ENCODE results near the gene FAM72D. TPM values are rescaled to one million over a fixed set of nuclear protein-coding genes. Genes with fewer than 3 reads are reported as not detected.
"Not testable (repeated sequence)": the region's sequence is repeated elsewhere in the genome, so short reads cannot be mapped to it uniquely, and the experiment has no call there.

FAM72D gene
- polyA plus RNA-seq, 3 donors, result 0.48 to 1.2 (median 0.79) TPM

- DNase-seq; H3K27ac ChIP-seq (ENCODE audit: low read depth in 1 of 2, low read length in 2 of 2); H3K27me3 ChIP-seq (ENCODE audit: control insufficient read depth in 2 of 2, insufficient read depth in 2 of 2, low read length in 2 of 2); H3K4me1 Mint-ChIP-seq; H3K4me3 Mint-ChIP-seq; H3K27me3 Mint-ChIP-seq (ENCODE audit: low read depth in 3 of 3); H3K9me3 ChIP-seq (replicated peaks in 1 of 2; ENCODE audit: control insufficient read depth in 1 of 2, insufficient read depth in 1 of 2, low read length in 2 of 2); H3K9me3 Mint-ChIP-seq; H3K36me3 Mint-ChIP-seq; H4K20me1 ChIP-seq (ENCODE audit: insufficient read depth, low read length); H3K4me2 ChIP-seq (replicated peaks; ENCODE audit: extremely low read depth, low read length, poor library complexity, severe bottlenecking); H3K79me2 ChIP-seq (ENCODE audit: insufficient read depth, low read length); H2AFZ ChIP-seq (ENCODE audit: insufficient read depth, low read depth, low read length, poor library complexity, severe bottlenecking); H3K9ac ChIP-seq (ENCODE audit: insufficient read depth, low read length, poor library complexity, severe bottlenecking); H3K27ac Mint-ChIP-seq; intact Hi-C loops (cut with micrococcal nuclease); H3K4me3 ChIP-seq (replicated peaks in 1 of 3; ENCODE audit: low read depth in 2 of 3, low read length in 3 of 3); H3K4me1 ChIP-seq (ENCODE audit: control insufficient read depth in 1 of 2, insufficient read depth in 2 of 2, low read length in 2 of 2); H3K36me3 ChIP-seq (replicated peaks in 1 of 2; ENCODE audit: control insufficient read depth in 1 of 2, insufficient read depth in 2 of 2, low read length in 2 of 2): not testable (repeated sequence)
- no CpG with 5 or more reads among the region's 3 CpGs for WGBS (ENCODE audit: insufficient coverage)
Observed at GRCh38 chr1:145112703-145113102, 16.9 kb downstream of the FAM72D start.

- H3K4me2 ChIP-seq (replicated peaks; ENCODE audit: extremely low read depth, low read length, poor library complexity, severe bottlenecking); H3K4me3 ChIP-seq (replicated peaks in 1 of 3; ENCODE audit: low read depth in 2 of 3, low read length in 3 of 3); H4K20me1 ChIP-seq (ENCODE audit: insufficient read depth, low read length); H3K36me3 Mint-ChIP-seq; H3K4me1 ChIP-seq (ENCODE audit: control insufficient read depth in 1 of 2, insufficient read depth in 2 of 2, low read length in 2 of 2); H3K4me1 Mint-ChIP-seq; H3K9ac ChIP-seq (ENCODE audit: insufficient read depth, low read length, poor library complexity, severe bottlenecking); H3K4me3 Mint-ChIP-seq; H3K27me3 ChIP-seq (ENCODE audit: control insufficient read depth in 2 of 2, insufficient read depth in 2 of 2, low read length in 2 of 2); H3K27ac ChIP-seq (ENCODE audit: low read depth in 1 of 2, low read length in 2 of 2); H3K36me3 ChIP-seq (replicated peaks in 1 of 2; ENCODE audit: control insufficient read depth in 1 of 2, insufficient read depth in 2 of 2, low read length in 2 of 2); H3K79me2 ChIP-seq (ENCODE audit: insufficient read depth, low read length); H3K9me3 ChIP-seq (replicated peaks in 1 of 2; ENCODE audit: control insufficient read depth in 1 of 2, insufficient read depth in 1 of 2, low read length in 2 of 2); H2AFZ ChIP-seq (ENCODE audit: insufficient read depth, low read depth, low read length, poor library complexity, severe bottlenecking); H3K27ac Mint-ChIP-seq; DNase-seq; intact Hi-C loops (cut with micrococcal nuclease); H3K27me3 Mint-ChIP-seq (ENCODE audit: low read depth in 3 of 3); H3K9me3 Mint-ChIP-seq: not testable (repeated sequence)
- WGBS (ENCODE audit: insufficient coverage), result no CpG with 5 or more reads among the region's 1 CpG
Observed at GRCh38 chr1:145114560-145115057, 18.8 kb downstream of the FAM72D start.

- H3K36me3 ChIP-seq (replicated peaks in 1 of 2; ENCODE audit: control insufficient read depth in 1 of 2, insufficient read depth in 2 of 2, low read length in 2 of 2); intact Hi-C loops (cut with micrococcal nuclease); H3K79me2 ChIP-seq (ENCODE audit: insufficient read depth, low read length); H3K27me3 ChIP-seq (ENCODE audit: control insufficient read depth in 2 of 2, insufficient read depth in 2 of 2, low read length in 2 of 2); H3K4me1 Mint-ChIP-seq; H3K4me3 ChIP-seq (replicated peaks in 1 of 3; ENCODE audit: low read depth in 2 of 3, low read length in 3 of 3); H2AFZ ChIP-seq (ENCODE audit: insufficient read depth, low read depth, low read length, poor library complexity, severe bottlenecking); DNase-seq; H3K9ac ChIP-seq (ENCODE audit: insufficient read depth, low read length, poor library complexity, severe bottlenecking); H3K4me2 ChIP-seq (replicated peaks; ENCODE audit: extremely low read depth, low read length, poor library complexity, severe bottlenecking); H3K9me3 ChIP-seq (replicated peaks in 1 of 2; ENCODE audit: control insufficient read depth in 1 of 2, insufficient read depth in 1 of 2, low read length in 2 of 2); H3K27ac ChIP-seq (ENCODE audit: low read depth in 1 of 2, low read length in 2 of 2); H3K27me3 Mint-ChIP-seq (ENCODE audit: low read depth in 3 of 3); H3K9me3 Mint-ChIP-seq; H4K20me1 ChIP-seq (ENCODE audit: insufficient read depth, low read length); H3K36me3 Mint-ChIP-seq; H3K27ac Mint-ChIP-seq; H3K4me1 ChIP-seq (ENCODE audit: control insufficient read depth in 1 of 2, insufficient read depth in 2 of 2, low read length in 2 of 2); H3K4me3 Mint-ChIP-seq: not testable (repeated sequence)
- WGBS (ENCODE audit: insufficient coverage), result no CpG with 5 or more reads among the region's 6 CpGs
Observed at GRCh38 chr1:145115587-145116493, 20.1 kb downstream of the FAM72D start.

GRCh38 chr1:145119842-145120241, 24.1 kb downstream of the FAM72D start:
- H3K27ac Mint-ChIP-seq; H3K9me3 Mint-ChIP-seq; H3K36me3 Mint-ChIP-seq; H3K27me3 ChIP-seq (ENCODE audit: control insufficient read depth in 2 of 2, insufficient read depth in 2 of 2, low read length in 2 of 2); H3K4me2 ChIP-seq (replicated peaks; ENCODE audit: extremely low read depth, low read length, poor library complexity, severe bottlenecking); H4K20me1 ChIP-seq (ENCODE audit: insufficient read depth, low read length); H3K4me1 Mint-ChIP-seq; H3K27ac ChIP-seq (ENCODE audit: low read depth in 1 of 2, low read length in 2 of 2); H3K27me3 Mint-ChIP-seq (ENCODE audit: low read depth in 3 of 3); H3K4me3 Mint-ChIP-seq; H3K4me3 ChIP-seq (replicated peaks in 1 of 3; ENCODE audit: low read depth in 2 of 3, low read length in 3 of 3); H3K36me3 ChIP-seq (replicated peaks in 1 of 2; ENCODE audit: control insufficient read depth in 1 of 2, insufficient read depth in 2 of 2, low read length in 2 of 2); H3K9ac ChIP-seq (ENCODE audit: insufficient read depth, low read length, poor library complexity, severe bottlenecking); intact Hi-C loops (cut with micrococcal nuclease); DNase-seq; H3K79me2 ChIP-seq (ENCODE audit: insufficient read depth, low read length); H3K4me1 ChIP-seq (ENCODE audit: control insufficient read depth in 1 of 2, insufficient read depth in 2 of 2, low read length in 2 of 2); H2AFZ ChIP-seq (ENCODE audit: insufficient read depth, low read depth, low read length, poor library complexity, severe bottlenecking); H3K9me3 ChIP-seq (replicated peaks in 1 of 2; ENCODE audit: control insufficient read depth in 1 of 2, insufficient read depth in 1 of 2, low read length in 2 of 2): not testable (repeated sequence)
- no CpG with 5 or more reads among the region's 3 CpGs for WGBS (ENCODE audit: insufficient coverage)

Measured in CD14-positive monocyte (primary cell).